Measurements from ENCODE around the gene HAPLN3. TPM values are rescaled to one million over a fixed set of nuclear protein-coding genes. Genes with fewer than 3 reads are reported as not detected.

Gene HAPLN3
- total and polyA plus RNA-seq, 2 donors (not counting 1 experiment from before 2014, with no cell fraction given) = 7.5 to 16.3 TPM

DNA sequence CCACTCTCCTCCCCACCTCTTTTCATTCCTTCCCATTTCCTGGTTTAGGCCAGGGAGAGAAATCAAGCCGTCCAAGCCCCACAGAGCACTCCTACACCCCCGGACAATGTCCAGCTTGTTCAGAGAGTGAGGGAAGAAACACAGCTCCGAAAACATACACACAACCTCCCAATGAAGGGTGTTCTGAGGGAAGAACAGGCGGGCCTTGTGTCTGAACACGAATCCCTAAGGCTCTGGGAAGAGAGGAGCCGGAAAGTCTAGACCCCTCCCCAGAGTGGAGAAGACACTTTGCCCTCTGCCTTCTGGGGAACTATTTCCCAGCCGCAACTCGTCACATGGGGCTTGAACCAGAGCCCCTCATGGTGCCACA is 61.6 kb downstream of the HAPLN3 start:
- H3K27me3 ChIP-seq (replicated peaks in 1 of 4; ENCODE audit: control extremely low read depth in 1 of 4, control insufficient read depth in 3 of 4, insufficient read depth in 4 of 4, low read length in 3 of 4) = peaks cover 0 to 5% (median 0%) of the 10 kb centered on the region in 4 experiments
- no peak overlapping the region for H3K9ac ChIP-seq (ENCODE audit: low read length)
- no peaks in the 10 kb centered on the region for H3K36me3 ChIP-seq (replicated peaks in 1 of 2; ENCODE audit: control extremely low read depth in 1 of 2, control insufficient read depth in 1 of 2, extremely low read depth in 1 of 2, insufficient read depth in 2 of 2, low read length in 1 of 2)
- H3K9me3 Mint-ChIP-seq (ENCODE audit: insufficient read depth) = no peaks in the 10 kb centered on the region
- no peaks in the 10 kb centered on the region for H4K20me1 ChIP-seq (ENCODE audit: control insufficient read depth, insufficient read depth, low read length, poor library complexity, severe bottlenecking)
- POLR2A ChIA-PET = interaction anchor here (0.6 kb wide), 1 partner anchor 446 kb away, joined by 4 read pairs; no protein-coding TSS in a partner anchor
- H3K4me3 Mint-ChIP-seq = no peak overlapping the region
- TF ChIP-seq, protein P1, sequence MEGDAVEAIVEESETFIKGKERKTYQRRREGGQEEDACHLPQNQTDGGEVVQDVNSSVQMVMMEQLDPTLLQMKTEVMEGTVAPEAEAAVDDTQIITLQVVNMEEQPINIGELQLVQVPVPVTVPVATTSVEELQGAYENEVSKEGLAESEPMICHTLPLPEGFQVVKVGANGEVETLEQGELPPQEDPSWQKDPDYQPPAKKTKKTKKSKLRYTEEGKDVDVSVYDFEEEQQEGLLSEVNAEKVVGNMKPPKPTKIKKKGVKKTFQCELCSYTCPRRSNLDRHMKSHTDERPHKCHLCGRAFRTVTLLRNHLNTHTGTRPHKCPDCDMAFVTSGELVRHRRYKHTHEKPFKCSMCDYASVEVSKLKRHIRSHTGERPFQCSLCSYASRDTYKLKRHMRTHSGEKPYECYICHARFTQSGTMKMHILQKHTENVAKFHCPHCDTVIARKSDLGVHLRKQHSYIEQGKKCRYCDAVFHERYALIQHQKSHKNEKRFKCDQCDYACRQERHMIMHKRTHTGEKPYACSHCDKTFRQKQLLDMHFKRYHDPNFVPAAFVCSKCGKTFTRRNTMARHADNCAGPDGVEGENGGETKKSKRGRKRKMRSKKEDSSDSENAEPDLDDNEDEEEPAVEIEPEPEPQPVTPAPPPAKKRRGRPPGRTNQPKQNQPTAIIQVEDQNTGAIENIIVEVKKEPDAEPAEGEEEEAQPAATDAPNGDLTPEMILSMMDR (IDR thresholded peaks at IDR 0.05) = no peak
- TF ChIP-seq EZH2 (IDR thresholded peaks at IDR 0.05; ENCODE audit: borderline replicate concordance, insufficient read depth, low read depth, low read length, poor library complexity, severe bottlenecking) = no peak
- no peak overlapping the region for H3K27ac ChIP-seq (ENCODE audit: low read length in 2 of 2)
- no peaks in the 10 kb centered on the region for H3K4me1 Mint-ChIP-seq
- H2AFZ ChIP-seq (ENCODE audit: insufficient read depth, low read depth, low read length, poor library complexity, severe bottlenecking) = no peak overlapping the region
- intact Hi-C loops (cut with micrococcal nuclease) = no loop called here
- H3K4me3 ChIP-seq (ENCODE audit: control extremely low read depth in 1 of 5, extremely low read depth in 1 of 5, insufficient read depth in 1 of 5, low read depth in 2 of 5, low read length in 4 of 5) = no peak overlapping the region
- 86% methylated on average over 3 of the region's 8 CpGs for WGBS (ENCODE audit: insufficient coverage)
- H3K9me3 ChIP-seq (ENCODE audit: control extremely low read depth in 1 of 3, control insufficient read depth in 2 of 3, insufficient read depth in 1 of 3, low read length in 2 of 3) = no peaks in the 10 kb centered on the region
- H3K4me1 ChIP-seq (ENCODE audit: control insufficient read depth in 2 of 2, insufficient read depth in 2 of 2, low read length in 2 of 2) = peaks cover 0 to 3% of the 10 kb centered on the region in 2 donors
- H3K4me2 ChIP-seq (replicated peaks; ENCODE audit: low read depth, low read length, poor library complexity, severe bottlenecking) = no peak overlapping the region
- ATAC-seq (ENCODE audit: low read depth) = no peak
- no peak overlapping the region for H3K27ac Mint-ChIP-seq
- DNase-seq = no peak
- no peaks in the 10 kb centered on the region for H3K79me2 ChIP-seq (ENCODE audit: control insufficient read depth, insufficient read depth, low read length)
- CTCF ChIA-PET = interaction anchor here (0.6 to 3.4 kb wide), 6 partner anchors 177 to 366 kb away, joined by 3 to 43 read pairs (median 6); partner anchors contain the start of genes MRPL46 and MRPS11
- no peaks in the 10 kb centered on the region for H3K27me3 Mint-ChIP-seq

DNA sequence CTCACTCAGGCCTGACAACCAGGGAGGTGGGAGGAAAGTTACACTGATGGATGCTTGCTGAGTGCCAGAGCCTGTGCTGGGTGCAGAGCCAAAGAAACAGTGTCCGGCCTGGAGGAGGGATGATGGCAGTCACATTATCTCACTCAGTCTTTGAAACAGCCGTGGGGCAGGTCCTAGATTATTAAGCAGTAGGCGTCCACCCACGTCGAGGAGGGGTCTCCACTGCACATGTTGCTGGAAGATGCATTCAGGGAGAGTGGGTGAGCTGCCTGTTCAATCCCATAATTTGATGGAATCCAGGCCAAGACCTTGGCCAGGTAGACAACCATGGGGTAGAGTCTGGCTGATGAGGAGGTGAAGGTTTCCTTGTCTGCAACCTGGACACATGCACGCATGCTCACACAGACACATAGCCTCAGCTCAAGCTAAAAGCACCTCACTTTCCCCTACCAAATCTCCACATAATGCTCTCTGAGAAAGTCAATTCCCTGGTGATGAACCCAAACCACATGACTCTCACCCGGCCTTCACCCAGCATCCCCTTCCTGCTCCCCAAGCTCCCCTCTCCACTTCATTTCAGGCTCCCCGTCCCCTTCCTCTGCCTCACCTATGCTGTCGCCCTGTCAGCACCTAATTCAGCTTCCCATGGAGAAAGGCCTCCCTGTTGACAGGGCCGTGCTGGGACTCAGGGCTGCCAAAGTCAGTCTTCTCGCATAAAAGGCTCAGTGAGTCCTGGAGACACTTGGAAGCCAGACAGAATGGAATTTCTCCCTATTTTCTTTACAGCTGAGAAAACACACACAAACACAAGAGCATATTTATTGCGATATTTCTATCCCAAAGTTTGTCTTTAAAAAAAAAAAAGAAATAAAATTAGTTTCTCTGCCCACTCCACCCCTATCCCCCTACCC is 62.3 kb downstream of the HAPLN3 start:
- CTCF ChIA-PET = interaction anchor here (3.4 kb wide), 1 partner anchor 208 kb away, joined by 43 read pairs; no protein-coding TSS in a partner anchor
- no peak for DNase-seq
- H3K9ac ChIP-seq (ENCODE audit: low read length) = no peak overlapping the region
- Mint-ChIP-seq H3K9me3 (ENCODE audit: insufficient read depth) (no peaks in the 10 kb centered on the region), H3K27ac (no peak overlapping the region), H3K4me1 (no peaks in the 10 kb centered on the region), H3K27me3 (no peaks in the 10 kb centered on the region), H3K4me3 (no peak overlapping the region)
- H3K36me3 ChIP-seq (replicated peaks in 1 of 2; ENCODE audit: control extremely low read depth in 1 of 2, control insufficient read depth in 1 of 2, extremely low read depth in 1 of 2, insufficient read depth in 2 of 2, low read length in 1 of 2) = no peaks in the 10 kb centered on the region
- H4K20me1 ChIP-seq (ENCODE audit: control insufficient read depth, insufficient read depth, low read length, poor library complexity, severe bottlenecking) = no peaks in the 10 kb centered on the region
- TF ChIP-seq, protein P1 (IDR thresholded peaks at IDR 0.05) = no peak
- TF ChIP-seq EZH2 (IDR thresholded peaks at IDR 0.05; ENCODE audit: borderline replicate concordance, insufficient read depth, low read depth, low read length, poor library complexity, severe bottlenecking) = no peak
- no peaks in the 10 kb centered on the region for H3K9me3 ChIP-seq (ENCODE audit: control extremely low read depth in 1 of 3, control insufficient read depth in 2 of 3, insufficient read depth in 1 of 3, low read length in 2 of 3)
- intact Hi-C loops (cut with micrococcal nuclease) = no loop called here
- POLR2A ChIA-PET = interaction anchor here (0.6 kb wide), 1 partner anchor 445 kb away, joined by 4 read pairs; no protein-coding TSS in a partner anchor
- H3K79me2 ChIP-seq (ENCODE audit: control insufficient read depth, insufficient read depth, low read length) = no peaks in the 10 kb centered on the region
- H3K27me3 ChIP-seq (replicated peaks in 1 of 4; ENCODE audit: control extremely low read depth in 1 of 4, control insufficient read depth in 3 of 4, insufficient read depth in 4 of 4, low read length in 3 of 4) = peaks cover 0 to 5% (median 0%) of the 10 kb centered on the region in 4 experiments
- H2AFZ ChIP-seq (ENCODE audit: insufficient read depth, low read depth, low read length, poor library complexity, severe bottlenecking) = no peak overlapping the region
- 95% methylated on average over 11 of the region's 12 CpGs for WGBS (ENCODE audit: insufficient coverage)
- ATAC-seq (ENCODE audit: low read depth) = no peak
- H3K4me2 ChIP-seq (replicated peaks; ENCODE audit: low read depth, low read length, poor library complexity, severe bottlenecking) = no peak overlapping the region
- no peak overlapping the region for H3K27ac ChIP-seq (ENCODE audit: low read length in 2 of 2)
- H3K4me1 ChIP-seq (ENCODE audit: control insufficient read depth in 2 of 2, insufficient read depth in 2 of 2, low read length in 2 of 2) = peaks cover 0 to 3% of the 10 kb centered on the region in 2 donors
- no peak overlapping the region for H3K4me3 ChIP-seq (ENCODE audit: control extremely low read depth in 1 of 5, extremely low read depth in 1 of 5, insufficient read depth in 1 of 5, low read depth in 2 of 5, low read length in 4 of 5)

Measured in B cell (primary cell).